Endodermal cell (in vitro differentiated cells): ENCODE results near the gene TRABD2B. TPM values are rescaled to one million over a fixed set of nuclear protein-coding genes. Genes with fewer than 3 reads are reported as not detected.

Source experiments
- DNase-seq: peaks from one replicate; pipeline ENCODE4 v3.0.0-alpha.2; 2017
- H3K27ac ChIP-seq: 2 replicates; pipeline ENCODE4 v1.5.1; 2013; ENCODE audit warnings: mild to moderate bottlenecking, low read depth, low read length, moderate library complexity
- H3K27me3 ChIP-seq: 2 replicates; pipeline ENCODE4 v1.6.1; 2013; ENCODE audit warnings: mild to moderate bottlenecking, low read length, moderate library complexity; ENCODE audit not compliant: insufficient read depth, control insufficient read depth, poor library complexity, severe bottlenecking
- H3K36me3 ChIP-seq: 2 replicates; pipeline ENCODE4 v1.7.0; 2013; ENCODE audit warnings: mild to moderate bottlenecking, low read length, moderate library complexity; ENCODE audit not compliant: control insufficient read depth, insufficient read depth
- H3K4me1 ChIP-seq: one replicate; pipeline ENCODE4 v1.7.0; 2013; ENCODE audit warnings: low read length; ENCODE audit not compliant: control insufficient read depth, insufficient read depth
- H3K4me3 ChIP-seq: 2 replicates; pipeline ENCODE4 v1.5.1; 2013; ENCODE audit warnings: mild to moderate bottlenecking, low read length, moderate library complexity
- H3K9ac ChIP-seq: 2 replicates; pipeline ENCODE4 v1.6.1; 2013; ENCODE audit warnings: mild to moderate bottlenecking, low read length, moderate library complexity; ENCODE audit not compliant: poor library complexity, severe bottlenecking; ENCODE audit errors: extremely low read depth
- H3K9me3 ChIP-seq: 2 replicates; pipeline ENCODE4 v1.6.1; 2013; ENCODE audit warnings: mild to moderate bottlenecking, low read length, moderate library complexity; ENCODE audit not compliant: control insufficient read depth
- H3K27ac Mint-ChIP-seq: 2 replicates; pipeline ENCODE4 v1.8.0; 2020; ENCODE audit warnings: mixed read lengths
- H3K27me3 Mint-ChIP-seq: 2 replicates; pipeline ENCODE4 v1.8.0; 2021; ENCODE audit warnings: mild to moderate bottlenecking, mixed read lengths; ENCODE audit not compliant: insufficient read depth
- H3K36me3 Mint-ChIP-seq: 2 replicates; pipeline ENCODE4 v1.8.0; 2020; ENCODE audit warnings: low read depth, mixed read lengths
- H3K4me1 Mint-ChIP-seq: 2 replicates; pipeline ENCODE4 v1.8.0; 2020; ENCODE audit warnings: mixed read lengths
- H3K4me3 Mint-ChIP-seq: 2 replicates; pipeline ENCODE4 v1.8.0; 2020; ENCODE audit warnings: mild to moderate bottlenecking, moderate library complexity, mixed read lengths
- H3K9me3 Mint-ChIP-seq: 2 replicates; pipeline ENCODE4 v1.8.0; 2020; ENCODE audit warnings: mild to moderate bottlenecking, mixed read lengths
- WGBS, 2 experiments: methylation state at CpG; one replicate each; pipeline versions ENCODE4 v1.1.5 to v1.1.7; 2013; ENCODE audit warnings: missing lambda C conversion rate in 2 of 2, mixed read lengths in 1 of 2; ENCODE audit not compliant: insufficient coverage in 1 of 2, insufficient read length in 1 of 2; 5-methylcytosine and 5-hydroxymethylcytosine counted together
- total RNA-seq, 2 donors: library from RNA; stranded (reverse); fragmentation: NEBNext Ultra II Directional in 1 of 2; extraction: Animal tissue kit (Norgen Biotek cat#: 25700) in 1 of 2; gene quantifications; 2 replicates in 1 of 2; 3 replicates in 1 of 2; pipeline ENCODE4 v1.2.1, GENCODE V29; 2021
- TF ChIP-seq, protein P1 (sequence below): fragments of 200-600 bp; sonication (generic); conservative IDR thresholded peaks from 2 replicates; pipeline ENCODE4 v1.5.0; 2021; ENCODE audit warnings: antibody characterized with exemption, mild to moderate bottlenecking

The TRABD2B gene
- total RNA-seq, 2 donors from 2014 or later: 24.4 to 28.0 TPM

DNA sequence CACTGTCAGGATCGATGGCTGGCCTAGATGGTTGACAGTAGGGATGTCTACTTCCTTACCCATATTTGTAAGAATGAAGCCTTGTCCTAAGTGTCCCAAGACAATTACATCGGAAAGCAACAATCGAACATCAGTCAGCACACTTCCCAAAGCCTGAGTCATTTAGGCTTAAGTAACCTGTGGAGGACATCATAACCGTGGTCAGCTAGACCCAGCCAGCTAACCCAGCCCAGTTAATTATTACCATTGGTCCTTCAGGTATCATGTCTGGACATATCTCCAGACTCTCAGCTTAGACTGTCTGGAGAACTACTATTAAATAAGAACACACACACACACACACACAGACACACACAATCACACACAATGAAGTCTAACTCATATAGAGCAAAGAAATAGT lies 264.7 kb downstream of the TRABD2B start:
- Mint-ChIP-seq H3K4me1 (no peaks in the 10 kb centered on the region), H3K9me3 (no peaks in the 10 kb centered on the region), H3K27ac (no peak overlapping the region), H3K4me3 (no peak overlapping the region), H3K27me3 (peaks cover 62% of the 10 kb centered on the region), H3K36me3 (no peaks in the 10 kb centered on the region)
- peak; percentile 10 for DNase-seq
- H3K36me3 ChIP-seq: no peaks in the 10 kb centered on the region
- no peak overlapping the region for H3K9ac ChIP-seq
- H3K27me3 ChIP-seq: peaks cover 69% of the 10 kb centered on the region
- H3K27ac ChIP-seq: no peak overlapping the region
- 88 to 100% methylated on average over 1 to 4 of the region's 4 CpGs for WGBS, 2 experiments
- TF ChIP-seq, protein P1, sequence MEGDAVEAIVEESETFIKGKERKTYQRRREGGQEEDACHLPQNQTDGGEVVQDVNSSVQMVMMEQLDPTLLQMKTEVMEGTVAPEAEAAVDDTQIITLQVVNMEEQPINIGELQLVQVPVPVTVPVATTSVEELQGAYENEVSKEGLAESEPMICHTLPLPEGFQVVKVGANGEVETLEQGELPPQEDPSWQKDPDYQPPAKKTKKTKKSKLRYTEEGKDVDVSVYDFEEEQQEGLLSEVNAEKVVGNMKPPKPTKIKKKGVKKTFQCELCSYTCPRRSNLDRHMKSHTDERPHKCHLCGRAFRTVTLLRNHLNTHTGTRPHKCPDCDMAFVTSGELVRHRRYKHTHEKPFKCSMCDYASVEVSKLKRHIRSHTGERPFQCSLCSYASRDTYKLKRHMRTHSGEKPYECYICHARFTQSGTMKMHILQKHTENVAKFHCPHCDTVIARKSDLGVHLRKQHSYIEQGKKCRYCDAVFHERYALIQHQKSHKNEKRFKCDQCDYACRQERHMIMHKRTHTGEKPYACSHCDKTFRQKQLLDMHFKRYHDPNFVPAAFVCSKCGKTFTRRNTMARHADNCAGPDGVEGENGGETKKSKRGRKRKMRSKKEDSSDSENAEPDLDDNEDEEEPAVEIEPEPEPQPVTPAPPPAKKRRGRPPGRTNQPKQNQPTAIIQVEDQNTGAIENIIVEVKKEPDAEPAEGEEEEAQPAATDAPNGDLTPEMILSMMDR: no peak
- no peaks in the 10 kb centered on the region for H3K4me1 ChIP-seq
- no peaks in the 10 kb centered on the region for H3K9me3 ChIP-seq
- H3K4me3 ChIP-seq: no peak overlapping the region

DNA sequence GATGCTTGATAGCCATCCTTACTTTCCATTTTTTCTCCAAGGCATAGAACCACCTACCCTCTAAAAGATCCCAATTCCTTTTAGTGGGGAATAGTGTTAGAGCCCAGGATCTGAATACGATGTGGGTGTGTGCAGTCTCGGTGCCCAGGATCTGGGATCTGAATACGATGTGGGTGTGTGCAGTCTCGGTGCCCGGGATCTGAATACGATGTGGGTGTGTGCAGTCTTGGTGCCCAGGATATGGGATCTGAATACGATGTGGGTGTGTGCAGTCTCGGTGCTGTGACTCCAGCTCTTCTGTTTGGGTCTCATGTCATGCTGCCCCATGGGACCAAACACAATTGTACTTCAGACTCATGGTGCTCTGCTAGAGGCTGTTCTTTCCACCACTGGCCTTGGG lies 265.5 kb downstream of the TRABD2B start:
- no peaks in the 10 kb centered on the region for H3K9me3 ChIP-seq
- no peak overlapping the region for H3K27ac ChIP-seq
- no peaks in the 10 kb centered on the region for H3K36me3 ChIP-seq
- peaks cover 62% of the 10 kb centered on the region for H3K27me3 Mint-ChIP-seq
- H3K4me1 Mint-ChIP-seq: no peaks in the 10 kb centered on the region
- DNase-seq: peak; percentile 25
- TF ChIP-seq, protein P1: no peak
- peaks cover 72% of the 10 kb centered on the region for H3K27me3 ChIP-seq
- H3K4me3 ChIP-seq: no peak overlapping the region
- no peak overlapping the region for H3K4me3 Mint-ChIP-seq
- no peaks in the 10 kb centered on the region for H3K36me3 Mint-ChIP-seq
- no peaks in the 10 kb centered on the region for H3K9me3 Mint-ChIP-seq
- H3K9ac ChIP-seq: no peak overlapping the region
- H3K4me1 ChIP-seq: no peaks in the 10 kb centered on the region
- WGBS, 2 experiments: 87 to 100% methylated on average over 2 to 8 of the region's 8 CpGs
- no peak overlapping the region for H3K27ac Mint-ChIP-seq

DNA sequence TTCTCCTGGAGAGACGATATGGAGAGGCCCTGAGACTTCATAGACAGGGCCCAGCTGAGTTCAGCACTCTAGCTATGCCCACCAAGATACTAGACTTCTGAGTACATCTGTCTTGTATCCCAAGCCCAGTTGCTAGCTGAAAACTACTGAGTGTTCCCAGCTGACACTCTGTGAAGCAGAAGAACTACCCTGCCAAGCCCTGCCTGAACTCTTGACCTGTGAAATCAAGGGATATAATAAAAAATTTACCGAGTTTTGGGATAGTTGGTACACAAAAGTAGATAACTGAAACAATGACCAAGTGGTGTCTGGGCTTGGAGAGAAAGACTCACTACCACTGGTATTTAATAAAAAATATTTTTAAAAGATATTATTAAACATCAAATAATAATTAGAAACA lies 267.5 kb downstream of the TRABD2B start:
- no peaks in the 10 kb centered on the region for H3K36me3 Mint-ChIP-seq
- no peak overlapping the region for H3K4me3 Mint-ChIP-seq
- H3K9ac ChIP-seq: no peak overlapping the region
- TF ChIP-seq, protein P1: no peak
- peaks cover 64% of the 10 kb centered on the region for H3K27me3 Mint-ChIP-seq
- no peak overlapping the region for H3K4me3 ChIP-seq
- peaks cover 2% of the 10 kb centered on the region for H3K4me1 Mint-ChIP-seq
- no peaks in the 10 kb centered on the region for H3K9me3 Mint-ChIP-seq
- no peak overlapping the region for H3K27ac ChIP-seq
- H3K27me3 ChIP-seq: peaks cover 72% of the 10 kb centered on the region
- H3K36me3 ChIP-seq: no peaks in the 10 kb centered on the region
- 80 to 94% methylated on average over 1 to 2 of the region's 2 CpGs for WGBS, 2 experiments
- no peak overlapping the region for H3K27ac Mint-ChIP-seq
- H3K9me3 ChIP-seq: no peaks in the 10 kb centered on the region
- DNase-seq: no peak
- peaks cover 9% of the 10 kb centered on the region for H3K4me1 ChIP-seq
